ENCODE measurements around the gene CRX.
"Not testable (repeated sequence)": the region's sequence is repeated elsewhere in the genome, so short reads cannot be mapped to it uniquely, and the experiment has no call there.

The CRX gene

GRCh38 chr19:47821460-47822020, at the start of gene CRX:
TSS of gene CRX (plus strand) at chr19:47821937. CDS start at chr19:47834444, 12,507 bp downstream.
- no peak for DNase-seq (ENCODE audit: low spot score)

- no peak for DNase-seq (ENCODE audit: low spot score)
These were observed 45.2 kb upstream of the CRX start for GRCh38 chr19:47776568-47776967.

- not testable (repeated sequence) for DNase-seq (ENCODE audit: low spot score)
These were observed 44.3 kb upstream of the CRX start for GRCh38 chr19:47777245-47778048.

- peak; percentile 73 for DNase-seq (ENCODE audit: low spot score)
These were observed 43.4 kb upstream of the CRX start, which contains the start of gene SELENOW for GRCh38 chr19:47778049-47778953. TSS of gene SELENOW (plus strand) at chr19:47778703. CDS start at chr19:47778786, 83 bp downstream.

- DNase-seq (ENCODE audit: low spot score), result no peak
These were observed 42.8 kb upstream of the CRX start for GRCh38 chr19:47778954-47779351.

GRCh38 chr19:47779524-47780214, 42.1 kb upstream of the CRX start:
- no peak for DNase-seq (ENCODE audit: low spot score)

GRCh38 chr19:47780215-47780551, 41.6 kb upstream of the CRX start:
- DNase-seq (ENCODE audit: low spot score), result no peak

- no peak for DNase-seq (ENCODE audit: low spot score)
These were observed 40.0 kb upstream of the CRX start for GRCh38 chr19:47781590-47782262.

- no peak for DNase-seq (ENCODE audit: low spot score)
These were observed 35.2 kb upstream of the CRX start for GRCh38 chr19:47786566-47786965.

- DNase-seq (ENCODE audit: low spot score), result not testable (repeated sequence)
These were observed 34.4 kb upstream of the CRX start for GRCh38 chr19:47787307-47787706.

GRCh38 chr19:47789811-47790210, 31.9 kb upstream of the CRX start:
- DNase-seq (ENCODE audit: low spot score), result not testable (repeated sequence)

- peak; percentile 72 for DNase-seq (ENCODE audit: low spot score)
These were observed 31.3 kb upstream of the CRX start for GRCh38 chr19:47790398-47790814.

GRCh38 chr19:47792616-47793015, 29.1 kb upstream of the CRX start:
- DNase-seq (ENCODE audit: low spot score), result no peak

- DNase-seq (ENCODE audit: low spot score), result no peak
These were observed 27.2 kb upstream of the CRX start for GRCh38 chr19:47794526-47794925.

- no peak for DNase-seq (ENCODE audit: low spot score)
These were observed 25.0 kb upstream of the CRX start for GRCh38 chr19:47796785-47797184.

GRCh38 chr19:47797996-47798903, 23.5 kb upstream of the CRX start:
- DNase-seq (ENCODE audit: low spot score), result no peak

- no peak for DNase-seq (ENCODE audit: low spot score)
These were observed 22.9 kb upstream of the CRX start for GRCh38 chr19:47798904-47799266.

GRCh38 chr19:47801270-47801669, 20.5 kb upstream of the CRX start:
- DNase-seq (ENCODE audit: low spot score), result no peak

- no peak for DNase-seq (ENCODE audit: low spot score)
These were observed 19.2 kb upstream of the CRX start for GRCh38 chr19:47802521-47803043.

GRCh38 chr19:47803148-47803547, 18.6 kb upstream of the CRX start:
- DNase-seq (ENCODE audit: low spot score), result not testable (repeated sequence)
